Cortex of kidney (tissue), 1 donor: ENCODE results near the gene TRMT11.

Experiments
- DNase-seq: peaks from one replicate; lab custom pipeline; 2025; lab: John Stamatoyannopoulos, UW

Gene TRMT11

GRCh38 chr6:126076992-126077664 lies 90.8 kb downstream of the TRMT11 start:
- DNase-seq = no peak

GRCh38 chr6:126077810-126078776 lies 91.8 kb downstream of the TRMT11 start:
- DNase-seq = no peak

- no peak for DNase-seq
Measured at GRCh38 chr6:126083875-126084274, 97.5 kb downstream of the TRMT11 start.

DNA sequence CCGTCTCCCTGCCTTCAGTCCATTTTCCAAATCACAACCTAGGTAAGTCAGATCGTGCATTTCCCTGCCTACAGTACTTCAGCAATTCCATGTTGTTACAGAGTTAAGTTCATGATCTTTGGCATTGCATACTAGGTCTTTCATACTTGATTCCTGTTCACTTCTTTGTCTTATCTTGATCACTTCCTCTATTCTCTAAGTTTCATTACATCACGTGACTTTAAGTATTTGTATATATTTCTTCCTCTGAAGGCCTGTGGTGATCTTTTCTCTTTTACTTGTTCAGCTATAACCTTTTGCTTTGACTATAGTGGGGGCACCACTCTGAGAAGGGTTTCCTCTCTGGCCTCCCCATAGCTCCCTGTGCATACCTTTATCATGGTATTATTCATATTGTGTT lies 100.2 kb downstream of the TRMT11 start:
- DNase-seq = no peak
